Activated naive CD8-positive, alpha-beta T cell treated with anti-CD3 and anti-CD28 coated beads, Interleukin-2, amount 50 U/mL, for 24 hours (primary cell): ENCODE results near the gene ABCA4.

Experiments used
- ATAC-seq: fragments of 150-1000 bp; cut with Tn5 transposase; one replicate; pipeline ENCODE4 v1.10.0; 2021
- DNase-seq: peaks from one replicate; pipeline ENCODE4 v3.0.0; 2021
- H3K27ac Mint-ChIP-seq: one replicate; pipeline ENCODE4 v1.8.0; 2021; ENCODE audit warnings: mild to moderate bottlenecking, mixed read lengths
- H3K27me3 Mint-ChIP-seq: one replicate; pipeline ENCODE4 v1.8.0; 2021; ENCODE audit warnings: mixed read lengths
- H3K36me3 Mint-ChIP-seq: one replicate; pipeline ENCODE4 v1.8.0; 2021; ENCODE audit warnings: low read depth, mixed read lengths
- H3K4me1 Mint-ChIP-seq: one replicate; pipeline ENCODE4 v1.8.0; 2021; ENCODE audit warnings: mixed read lengths
- H3K4me3 Mint-ChIP-seq: one replicate; pipeline ENCODE4 v1.8.0; 2021; ENCODE audit warnings: mild to moderate bottlenecking, moderate library complexity, mixed read lengths
- H3K9me3 Mint-ChIP-seq: one replicate; pipeline ENCODE4 v1.8.0; 2021; ENCODE audit warnings: mixed read lengths

The ABCA4 gene

DNA sequence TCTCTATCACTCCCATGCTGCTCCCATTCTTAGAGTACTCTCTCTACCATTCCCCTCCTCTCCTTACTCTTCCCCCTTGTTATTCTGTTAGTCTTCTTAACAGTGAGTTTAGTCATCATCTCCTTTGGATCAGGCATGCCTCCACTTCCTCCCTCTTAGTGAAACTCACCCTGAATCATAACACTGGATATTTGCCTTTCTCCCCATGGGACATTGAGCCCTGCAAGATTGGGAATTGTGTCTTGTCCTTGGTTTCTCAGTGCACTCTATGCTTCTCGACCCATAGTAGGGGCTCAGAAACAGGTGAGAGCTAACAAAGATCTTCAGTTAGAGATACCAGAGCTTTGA, 143.4 kb downstream of the ABCA4 start:
- Mint-ChIP-seq H3K27ac (no peak overlapping the region), H3K4me3 (no peak overlapping the region), H3K27me3 (no peaks in the 10 kb centered on the region), H3K36me3 (no peaks in the 10 kb centered on the region), H3K4me1 (no peaks in the 10 kb centered on the region), H3K9me3 (no peaks in the 10 kb centered on the region)
- no peak for DNase-seq
- ATAC-seq = no peak

DNA sequence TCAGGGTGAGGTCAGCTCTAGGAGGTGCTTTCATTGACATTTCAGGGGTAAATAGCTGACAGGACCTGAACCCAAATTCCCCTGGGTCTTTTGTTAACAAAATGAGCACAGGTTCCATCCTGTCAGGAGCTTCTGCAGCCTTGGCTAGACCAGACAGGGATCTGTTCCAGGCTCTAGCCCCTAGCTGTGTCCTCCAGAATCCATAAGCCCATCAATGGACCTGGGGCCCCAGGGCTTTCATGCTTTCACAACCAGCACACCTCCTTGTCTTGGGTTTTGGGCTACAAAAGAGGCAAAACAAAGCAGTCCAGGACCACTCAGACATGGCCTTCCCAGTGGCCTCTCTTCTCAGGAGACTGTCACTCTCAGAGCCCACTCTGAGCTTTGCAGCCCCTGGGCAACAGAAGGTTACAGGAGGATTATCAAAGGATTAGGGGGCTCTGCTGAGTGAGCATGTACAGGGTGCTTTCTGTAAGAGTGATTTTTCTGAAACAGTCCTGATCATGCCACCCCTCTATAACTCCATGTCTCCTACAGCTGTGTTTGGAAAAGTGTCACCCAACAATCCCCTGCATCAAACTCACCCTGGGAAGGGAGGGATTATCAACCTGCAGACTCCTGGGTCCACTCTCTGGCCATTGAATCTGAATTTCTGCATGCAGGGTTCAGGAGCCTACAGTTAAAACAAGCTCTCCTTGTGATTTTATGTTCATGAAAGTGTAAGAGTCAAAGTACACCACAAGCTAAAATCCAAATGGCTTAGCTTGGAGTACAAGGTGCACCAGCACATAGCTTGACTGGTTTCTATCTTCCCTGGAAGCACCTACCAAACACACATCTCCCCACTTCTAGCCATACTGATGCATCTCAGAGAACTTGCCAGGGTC, 144.0 kb downstream of the ABCA4 start:
- no peaks in the 10 kb centered on the region for H3K27me3 Mint-ChIP-seq
- ATAC-seq (no peak), DNase-seq (no peak)
- H3K27ac Mint-ChIP-seq = no peak overlapping the region
- H3K9me3 Mint-ChIP-seq = no peaks in the 10 kb centered on the region
- no peaks in the 10 kb centered on the region for H3K4me1 Mint-ChIP-seq
- H3K36me3 Mint-ChIP-seq = no peaks in the 10 kb centered on the region
- no peak overlapping the region for H3K4me3 Mint-ChIP-seq

DNA sequence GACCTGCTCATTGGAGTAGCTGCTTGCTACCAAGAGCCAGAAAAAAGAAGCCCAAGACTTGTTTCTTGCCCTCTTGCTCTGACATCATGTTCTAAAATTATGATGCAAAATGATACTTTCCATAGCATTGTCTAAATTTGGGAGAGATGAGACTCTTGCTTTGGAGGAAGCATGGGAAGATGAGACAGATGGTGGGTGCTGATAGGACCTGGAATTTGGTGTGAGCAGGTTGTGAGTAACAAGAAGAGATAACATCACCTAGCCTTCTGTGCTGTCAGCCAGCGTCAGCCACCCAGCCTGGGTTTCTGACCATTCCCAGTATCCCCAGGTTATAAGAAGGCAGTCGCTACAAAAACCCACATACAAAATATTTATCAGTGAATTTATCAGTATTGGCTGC, 144.7 kb downstream of the ABCA4 start:
- DNase-seq = no peak
- ATAC-seq = no peak
- Mint-ChIP-seq H3K4me3 (no peak overlapping the region), H3K4me1 (no peaks in the 10 kb centered on the region), H3K27ac (no peak overlapping the region), H3K9me3 (no peaks in the 10 kb centered on the region), H3K36me3 (no peaks in the 10 kb centered on the region), H3K27me3 (no peaks in the 10 kb centered on the region)

DNA sequence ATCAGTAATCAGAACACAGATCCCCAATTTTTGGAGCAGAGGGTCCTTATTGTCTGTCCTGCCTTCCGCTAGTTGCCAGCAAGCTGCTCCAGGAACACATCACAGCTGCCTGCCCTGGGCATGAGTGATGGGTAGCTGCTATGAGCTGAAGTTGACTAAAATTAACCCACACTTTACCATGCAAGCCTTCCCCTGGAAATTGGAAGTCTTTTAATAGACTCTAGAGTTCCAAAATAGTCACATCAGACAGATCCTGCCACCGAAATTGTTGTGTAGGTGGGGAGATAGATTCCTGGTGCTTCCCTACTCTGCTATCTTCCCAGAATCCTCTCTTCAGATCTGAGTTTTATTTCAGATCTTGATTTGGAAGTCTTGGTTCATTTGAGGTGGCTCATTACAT, 148.6 kb downstream of the ABCA4 start:
- no peak for ATAC-seq
- no peaks in the 10 kb centered on the region for H3K36me3 Mint-ChIP-seq

DNA sequence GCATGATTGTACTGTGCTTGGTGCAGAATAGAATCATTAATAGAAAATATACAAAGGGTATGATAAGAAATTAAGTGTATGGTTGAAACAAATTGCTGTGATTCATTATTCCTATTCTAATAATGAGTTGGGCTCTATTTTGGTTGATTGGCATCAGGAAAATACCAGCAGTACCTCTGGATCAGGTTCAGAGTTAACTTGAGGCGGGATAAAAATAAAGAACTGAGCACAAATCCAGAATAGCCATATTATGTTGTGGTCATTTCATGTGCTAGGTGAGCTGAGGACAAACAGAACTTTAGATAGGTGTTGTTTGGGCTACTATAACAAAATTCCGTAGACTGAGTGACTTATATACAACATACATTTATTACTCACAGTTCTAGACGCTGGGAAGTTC, 151.1 kb downstream of the ABCA4 start:
- H3K4me1 Mint-ChIP-seq = peaks cover 3% of the 10 kb centered on the region
- ATAC-seq (no peak), DNase-seq (no peak)
- no peaks in the 10 kb centered on the region for H3K9me3 Mint-ChIP-seq
- no peak overlapping the region for H3K4me3 Mint-ChIP-seq
- H3K27me3 Mint-ChIP-seq = peaks cover 2% of the 10 kb centered on the region
- H3K27ac Mint-ChIP-seq = no peak overlapping the region
- H3K36me3 Mint-ChIP-seq = no peaks in the 10 kb centered on the region

More for the DNA sequence above, 148.6 kb downstream of the ABCA4 start:
- no peak overlapping the region for H3K4me3 Mint-ChIP-seq
- no peaks in the 10 kb centered on the region for H3K4me1 Mint-ChIP-seq
- no peak overlapping the region for H3K27ac Mint-ChIP-seq
- no peaks in the 10 kb centered on the region for H3K9me3 Mint-ChIP-seq
- DNase-seq = no peak
- peaks cover 2% of the 10 kb centered on the region for H3K27me3 Mint-ChIP-seq

DNA sequence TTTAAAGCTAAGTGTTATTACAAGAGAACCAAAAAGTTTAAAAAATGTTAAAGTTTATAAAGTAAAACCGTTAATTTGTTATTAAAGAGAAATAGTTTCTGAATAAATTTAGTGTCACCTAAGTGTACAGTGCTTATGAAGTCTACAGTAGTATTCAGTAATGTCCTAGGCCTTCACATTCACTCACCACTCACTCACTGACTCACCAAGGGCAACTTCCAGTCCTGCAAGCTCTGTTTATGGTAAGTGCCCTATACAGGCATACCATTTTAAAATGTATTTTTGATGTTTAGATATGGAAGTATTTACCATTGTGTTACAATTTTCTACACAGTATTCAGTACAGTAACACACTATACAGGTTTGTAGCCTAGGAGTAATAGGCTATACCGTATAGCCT, 151.6 kb downstream of the ABCA4 start:
- H3K36me3 Mint-ChIP-seq = no peaks in the 10 kb centered on the region
- peaks cover 2% of the 10 kb centered on the region for H3K27me3 Mint-ChIP-seq
- peaks cover 6% of the 10 kb centered on the region for H3K4me1 Mint-ChIP-seq
- no peaks in the 10 kb centered on the region for H3K9me3 Mint-ChIP-seq
- H3K4me3 Mint-ChIP-seq = no peak overlapping the region
- no peak overlapping the region for H3K27ac Mint-ChIP-seq
- ATAC-seq (no peak), DNase-seq (no peak)

DNA sequence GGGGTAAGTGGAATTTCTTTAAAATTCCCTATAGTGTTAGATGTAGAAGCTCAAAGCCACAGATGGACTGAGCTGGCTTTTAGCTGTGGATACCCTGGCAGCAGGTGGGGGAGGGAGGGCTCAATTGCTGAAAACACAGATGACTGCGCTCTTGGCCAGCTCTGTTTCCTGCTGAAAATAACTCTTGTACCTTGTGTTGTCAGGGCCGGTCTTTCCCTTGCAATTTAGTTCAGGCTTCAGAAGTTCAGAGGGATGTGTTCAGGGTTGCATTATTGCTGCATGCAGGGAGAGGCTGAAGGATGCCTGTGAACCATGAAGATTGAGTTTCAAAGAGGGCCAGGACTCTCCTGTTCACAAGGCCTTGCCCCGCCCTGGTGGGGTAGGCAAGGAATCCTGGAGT, 153.6 kb downstream of the ABCA4 start:
- Mint-ChIP-seq H3K4me1 (peaks cover 6% of the 10 kb centered on the region), H3K27ac (no peak overlapping the region), H3K36me3 (no peaks in the 10 kb centered on the region), H3K4me3 (no peak overlapping the region), H3K27me3 (peaks cover 2% of the 10 kb centered on the region), H3K9me3 (no peaks in the 10 kb centered on the region)
- ATAC-seq (no peak), DNase-seq (no peak)

DNA sequence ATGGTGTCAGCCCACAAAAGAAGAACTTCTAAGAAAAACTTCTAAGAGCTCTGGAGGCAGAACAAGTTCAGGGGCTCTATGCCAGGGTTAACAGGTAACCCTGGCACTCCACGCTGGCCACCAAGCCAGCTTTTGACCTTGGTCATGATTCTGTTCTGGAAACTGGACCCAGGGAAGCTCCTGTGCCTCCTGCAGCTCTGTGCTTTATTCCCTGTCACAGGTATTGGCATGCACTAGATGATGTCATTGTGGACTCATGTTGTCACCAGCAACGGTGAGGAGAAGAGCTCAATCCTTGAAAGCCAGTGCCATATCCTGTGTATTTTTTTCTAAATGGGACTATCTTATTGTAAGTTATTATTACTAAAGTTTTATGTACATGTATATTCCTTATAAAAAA, 155.1 kb downstream of the ABCA4 start:
- H3K4me3 Mint-ChIP-seq = no peak overlapping the region
- peaks cover 6% of the 10 kb centered on the region for H3K4me1 Mint-ChIP-seq
- peaks cover 2% of the 10 kb centered on the region for H3K27me3 Mint-ChIP-seq
- DNase-seq (no peak), ATAC-seq (no peak)
- no peaks in the 10 kb centered on the region for H3K36me3 Mint-ChIP-seq
- no peak overlapping the region for H3K27ac Mint-ChIP-seq
- no peaks in the 10 kb centered on the region for H3K9me3 Mint-ChIP-seq

DNA sequence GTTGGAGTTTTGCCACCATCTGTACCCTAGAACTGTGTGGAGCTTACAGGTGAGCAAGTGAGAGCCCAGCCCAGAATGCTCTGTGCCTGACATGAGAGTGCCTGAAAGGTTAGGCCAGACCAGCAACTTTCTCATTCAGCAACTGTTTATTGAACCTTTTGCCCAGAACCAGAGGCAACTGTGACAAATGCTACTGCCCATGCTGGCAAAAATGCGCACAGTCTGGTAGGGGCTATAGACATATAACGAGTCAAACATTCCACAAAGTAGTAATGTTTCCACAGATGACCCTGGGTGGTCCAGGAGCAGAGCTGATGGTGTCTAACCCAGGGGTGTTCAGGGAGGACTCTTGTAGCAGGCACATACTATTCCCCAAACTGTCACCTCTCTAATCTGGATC, 155.7 kb downstream of the ABCA4 start:
- DNase-seq = no peak
- no peak overlapping the region for H3K27ac Mint-ChIP-seq
- H3K9me3 Mint-ChIP-seq = no peaks in the 10 kb centered on the region
- H3K36me3 Mint-ChIP-seq = no peaks in the 10 kb centered on the region
- peak; percentile 16 for ATAC-seq
- H3K27me3 Mint-ChIP-seq = peaks cover 2% of the 10 kb centered on the region
- H3K4me3 Mint-ChIP-seq = no peak overlapping the region
- H3K4me1 Mint-ChIP-seq = peaks cover 6% of the 10 kb centered on the region

DNA sequence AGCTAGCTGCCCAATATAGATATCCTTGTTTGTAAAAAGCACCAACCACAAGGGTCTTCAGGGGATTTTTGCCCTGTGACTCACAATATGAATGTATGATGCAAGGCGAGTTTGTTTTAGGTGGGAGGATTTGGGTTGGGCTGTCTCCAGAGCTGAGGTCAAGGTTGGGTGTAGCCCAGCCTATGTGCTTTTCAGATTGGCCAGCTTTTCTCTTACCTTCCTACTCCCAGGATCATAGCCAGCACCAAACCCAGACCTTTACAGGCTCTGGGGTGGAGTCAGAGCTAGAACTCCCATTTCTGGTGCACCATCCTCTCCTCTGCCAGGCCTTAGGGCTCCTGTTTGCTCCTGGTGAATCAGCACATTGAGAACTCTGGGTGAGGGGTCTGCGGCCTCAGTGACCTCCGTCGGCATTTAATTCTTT, 156.2 kb downstream of the ABCA4 start:
- Mint-ChIP-seq H3K4me1 (peaks cover 6% of the 10 kb centered on the region), H3K27ac (no peak overlapping the region), H3K27me3 (peaks cover 3% of the 10 kb centered on the region), H3K36me3 (no peaks in the 10 kb centered on the region), H3K9me3 (no peaks in the 10 kb centered on the region), H3K4me3 (no peak overlapping the region)
- DNase-seq (no peak), ATAC-seq (peak; percentile 56)

DNA sequence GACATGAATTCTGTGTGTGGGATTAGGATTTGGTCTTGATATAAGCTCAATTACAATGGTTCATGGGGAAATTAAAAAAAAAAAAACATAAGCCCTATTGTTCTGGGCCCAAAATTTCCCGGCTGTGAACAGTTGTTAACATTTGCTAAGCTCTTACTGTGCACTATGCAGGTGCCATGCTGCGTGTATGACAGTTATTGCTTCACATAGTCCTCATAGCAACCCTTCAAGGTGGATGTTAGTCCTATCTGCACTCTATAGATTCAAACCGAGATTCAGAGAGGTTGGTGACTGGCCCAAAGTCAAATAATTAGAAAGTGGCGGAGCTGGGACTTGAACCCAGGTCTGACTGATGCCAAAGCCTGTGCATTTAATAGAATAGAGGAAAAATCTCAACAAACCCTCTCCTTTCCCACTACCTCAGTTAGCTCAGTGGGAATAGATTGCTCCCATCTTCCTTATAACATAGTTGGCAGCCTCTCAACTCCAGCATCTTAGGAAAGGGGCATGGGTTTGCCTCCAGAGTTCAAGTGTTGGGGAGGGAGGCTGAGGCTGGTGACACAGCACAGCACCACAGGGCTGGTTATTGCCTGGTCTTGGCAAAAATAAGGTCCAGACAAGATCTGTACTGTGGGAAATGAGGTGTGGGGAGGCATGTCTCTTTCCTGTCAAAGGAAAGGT, 156.7 kb downstream of the ABCA4 start:
- no peaks in the 10 kb centered on the region for H3K36me3 Mint-ChIP-seq
- no peak overlapping the region for H3K4me3 Mint-ChIP-seq
- no peaks in the 10 kb centered on the region for H3K9me3 Mint-ChIP-seq
- H3K27ac Mint-ChIP-seq = no peak overlapping the region
- DNase-seq (no peak), ATAC-seq (no peak)
- H3K4me1 Mint-ChIP-seq = peaks cover 6% of the 10 kb centered on the region
- H3K27me3 Mint-ChIP-seq = peaks cover 3% of the 10 kb centered on the region

DNA sequence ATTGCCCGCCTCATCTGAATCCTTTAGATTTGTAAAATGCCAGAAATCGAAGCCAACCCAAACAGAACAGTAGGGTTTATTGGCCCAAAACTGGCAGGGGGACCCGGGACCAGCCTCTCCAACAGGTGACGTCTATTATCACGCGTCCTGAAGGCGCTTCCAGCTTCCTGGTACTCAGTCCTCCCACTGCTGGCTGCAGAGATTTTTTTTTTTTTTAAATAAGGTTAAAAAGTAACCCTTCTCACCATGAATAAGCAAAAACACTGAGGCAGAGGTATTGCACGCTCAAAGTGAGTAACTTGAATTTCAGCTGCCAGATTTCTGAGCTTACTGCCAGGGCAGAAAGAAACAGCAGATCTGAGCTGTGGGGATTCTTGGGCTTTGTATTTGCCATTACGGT, 157.4 kb downstream of the ABCA4 start:
- DNase-seq (no peak), ATAC-seq (no peak)
- Mint-ChIP-seq H3K9me3 (no peaks in the 10 kb centered on the region), H3K4me3 (no peak overlapping the region), H3K4me1 (peaks cover 6% of the 10 kb centered on the region), H3K27ac (no peak overlapping the region), H3K36me3 (no peaks in the 10 kb centered on the region), H3K27me3 (peaks cover 1% of the 10 kb centered on the region)

DNA sequence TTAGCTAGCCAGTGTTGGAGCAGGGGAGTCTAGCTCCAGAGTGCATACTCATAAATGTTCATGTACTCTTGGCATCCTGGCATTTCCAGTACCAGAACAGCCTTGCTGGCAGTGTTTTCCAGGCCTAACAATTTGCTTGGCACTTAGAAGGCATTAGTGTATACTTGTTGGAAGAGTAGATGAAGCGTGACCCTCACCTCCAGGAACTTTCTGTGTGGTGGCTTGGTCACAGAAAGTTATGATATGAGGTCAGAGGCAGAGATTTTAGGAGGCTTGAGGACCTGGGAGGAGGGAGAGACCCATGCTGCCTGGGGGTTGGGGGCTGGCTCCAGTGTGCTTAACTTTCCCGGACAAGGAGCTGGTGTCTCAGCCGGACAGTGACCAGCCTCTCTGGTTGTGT, 159.0 kb downstream of the ABCA4 start:
- DNase-seq (no peak), ATAC-seq (no peak)
- peaks cover 6% of the 10 kb centered on the region for H3K4me1 Mint-ChIP-seq
- peaks cover 2% of the 10 kb centered on the region for H3K36me3 Mint-ChIP-seq
- peaks cover 11% of the 10 kb centered on the region for H3K9me3 Mint-ChIP-seq
- peaks cover 1% of the 10 kb centered on the region for H3K27me3 Mint-ChIP-seq
- H3K4me3 Mint-ChIP-seq = no peak overlapping the region
- H3K27ac Mint-ChIP-seq = no peak overlapping the region

DNA sequence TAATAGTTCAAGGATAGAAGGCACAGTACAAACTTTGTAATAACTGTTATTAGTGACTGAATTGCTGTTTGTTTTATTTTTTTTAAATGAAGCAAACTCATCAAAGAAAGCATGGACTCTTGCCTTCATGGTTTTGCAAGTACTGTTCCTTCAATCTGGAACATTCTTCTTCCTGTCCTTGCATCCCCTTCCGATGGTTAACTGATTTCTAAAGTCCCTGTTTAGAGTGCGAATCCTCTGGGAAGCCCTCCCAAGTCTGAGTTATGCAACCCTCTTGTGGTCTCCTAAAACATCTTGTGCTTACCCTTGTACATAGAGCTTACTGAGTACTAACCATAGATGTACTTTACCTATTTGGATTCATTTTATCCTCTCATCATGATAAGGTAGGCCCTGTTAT, 159.5 kb downstream of the ABCA4 start:
- Mint-ChIP-seq H3K27ac (no peak overlapping the region), H3K4me3 (no peak overlapping the region), H3K4me1 (peaks cover 6% of the 10 kb centered on the region), H3K27me3 (peaks cover 1% of the 10 kb centered on the region), H3K9me3 (peaks cover 12% of the 10 kb centered on the region), H3K36me3 (peaks cover 2% of the 10 kb centered on the region)
- DNase-seq = no peak
- ATAC-seq = no peak

DNA sequence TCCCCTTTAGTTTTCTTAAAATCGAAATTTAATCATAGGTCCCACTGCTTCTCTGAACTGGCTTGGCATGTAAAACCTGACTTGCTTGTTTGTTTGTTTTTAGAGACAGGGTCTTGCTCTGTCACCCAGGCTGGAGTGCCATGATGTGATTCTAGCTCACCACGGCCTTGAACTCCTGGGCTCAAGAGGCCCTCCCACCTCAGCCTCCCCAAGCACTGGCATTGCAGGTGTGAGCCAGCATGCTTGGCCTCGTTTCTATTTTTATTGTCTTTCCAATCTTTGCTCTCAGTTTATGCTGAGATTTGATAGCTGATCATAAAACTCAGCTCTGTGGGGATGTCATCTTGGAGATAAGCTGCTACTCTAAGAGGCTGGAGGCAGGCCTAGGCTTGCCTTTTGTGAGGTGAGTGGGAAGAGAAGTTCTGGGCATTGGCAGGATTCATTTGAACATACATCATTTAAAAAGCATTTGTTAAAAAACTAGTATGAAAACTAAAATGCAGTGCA, 160.3 kb downstream of the ABCA4 start:
- Mint-ChIP-seq H3K36me3 (peaks cover 2% of the 10 kb centered on the region), H3K27ac (no peak overlapping the region), H3K27me3 (peaks cover 1% of the 10 kb centered on the region), H3K4me3 (no peak overlapping the region), H3K4me1 (peaks cover 6% of the 10 kb centered on the region), H3K9me3 (peaks cover 19% of the 10 kb centered on the region)
- ATAC-seq = no peak
- DNase-seq = no peak
